Liver (tissue), 9 donors: ENCODE results near the gene ACVR2B. TPM values are rescaled to one million over a fixed set of nuclear protein-coding genes. Genes with fewer than 3 reads are reported as not detected.

Experiments used
- DNase-seq: peaks from one replicate; pipeline ENCODE4 v3.0.0-alpha.2; 2017; ENCODE audit warnings: low spot score
- H3K27ac ChIP-seq, 2 donors: one replicate each; pipeline ENCODE4 v1.7.0; 2013; ENCODE audit warnings: inconsistent platforms in 2 of 2, low read length in 2 of 2, control low read depth in 1 of 2, low read depth in 1 of 2, mild to moderate bottlenecking in 1 of 2
- H3K27me3 ChIP-seq, 4 donors: one replicate each; pipeline versions ENCODE4 v1.6.1 to v1.7.0; 2013; ENCODE audit warnings: low read length in 3 of 4, inconsistent platforms in 1 of 4, mild to moderate bottlenecking in 1 of 4, moderate library complexity in 1 of 4; ENCODE audit not compliant: control insufficient read depth in 4 of 4, insufficient read depth in 4 of 4
- H3K36me3 ChIP-seq, 4 donors: one replicate each; pipeline versions ENCODE4 v1.6.1 to v1.7.0; 2013; ENCODE audit warnings: low read length in 3 of 4, mild to moderate bottlenecking in 3 of 4, low read depth in 1 of 4, moderate library complexity in 1 of 4; ENCODE audit not compliant: control insufficient read depth in 4 of 4, insufficient read depth in 3 of 4
- H3K4me1 ChIP-seq, 4 donors: one replicate each; pipeline versions ENCODE4 v1.6.1 to v1.7.0; 2013; ENCODE audit warnings: low read length in 3 of 4, mild to moderate bottlenecking in 3 of 4, moderate library complexity in 1 of 4; ENCODE audit not compliant: control insufficient read depth in 4 of 4, insufficient read depth in 4 of 4
- H3K4me3 ChIP-seq, 3 donors: one replicate each; pipeline versions ENCODE4 v1.6.1 to v1.7.0; 2013; ENCODE audit warnings: low read length in 3 of 3, control low read depth in 1 of 3, low read depth in 1 of 3, mild to moderate bottlenecking in 1 of 3
- H3K9ac ChIP-seq, 2 donors: one replicate each; pipeline ENCODE4 v1.7.0; 2013; ENCODE audit warnings: low read length in 2 of 2, mild to moderate bottlenecking in 2 of 2, moderate library complexity in 2 of 2, control low read depth in 1 of 2, low read depth in 1 of 2
- H3K9me3 ChIP-seq, 4 donors: one replicate each; pipeline versions ENCODE4 v1.6.1 to v1.7.0; 2013; ENCODE audit warnings: low read length in 3 of 4; ENCODE audit not compliant: control insufficient read depth in 4 of 4
- EGR1 ChIP-seq, 2 donors: IDR thresholded peaks; 2 replicates each; pipeline ENCODE4 v1.6.1; 2016 to 2018; ENCODE audit warnings: antibody characterized with exemption in 2 of 2, low read depth in 2 of 2
- FOXA1 ChIP-seq: IDR thresholded peaks from 2 replicates; pipeline ENCODE4 v1.6.1; 2016; ENCODE audit warnings: antibody characterized with exemption
- GABPA ChIP-seq, 2 donors: IDR thresholded peaks in 1 of 2; conservative IDR thresholded peaks in 1 of 2; 2 replicates each; pipeline ENCODE4 v1.6.1; 2016; ENCODE audit warnings: antibody characterized with exemption in 2 of 2, mild to moderate bottlenecking in 1 of 2, moderate library complexity in 1 of 2
- HNF4A ChIP-seq, 2 donors: conservative IDR thresholded peaks; 2 replicates each; pipeline ENCODE4 v1.6.1; 2016; ENCODE audit warnings: antibody characterized with exemption in 2 of 2, mild to moderate bottlenecking in 2 of 2
- HNF4G ChIP-seq: IDR thresholded peaks from 2 replicates; pipeline ENCODE4 v1.6.1; 2016; ENCODE audit warnings: antibody characterized with exemption
- JUND ChIP-seq, 2 donors: IDR thresholded peaks; 2 replicates each; pipeline ENCODE4 v1.6.1; 2016; ENCODE audit warnings: antibody characterized with exemption in 2 of 2
- NR2F2 ChIP-seq: IDR thresholded peaks from 2 replicates; pipeline ENCODE4 v1.6.1; 2016; ENCODE audit warnings: antibody characterized with exemption
- RAD21 ChIP-seq, 2 donors: IDR thresholded peaks; 2 replicates each; pipeline ENCODE4 v1.6.1; 2016; ENCODE audit warnings: antibody characterized with exemption in 2 of 2, mild to moderate bottlenecking in 2 of 2
- RXRA ChIP-seq, 2 donors: IDR thresholded peaks; 2 replicates each; pipeline ENCODE4 v1.6.1; 2017 to 2018; ENCODE audit warnings: antibody characterized with exemption in 2 of 2, mild to moderate bottlenecking in 1 of 2
- SP1 ChIP-seq: IDR thresholded peaks from 2 replicates; pipeline ENCODE4 v1.6.1; 2018; ENCODE audit warnings: antibody characterized with exemption, mild to moderate bottlenecking
- TAF1 ChIP-seq: conservative IDR thresholded peaks from 2 replicates; pipeline ENCODE4 v1.6.1; 2016; ENCODE audit warnings: antibody characterized with exemption, mild to moderate bottlenecking
- YY1 ChIP-seq: IDR thresholded peaks from 2 replicates; pipeline ENCODE4 v1.6.1; 2016; ENCODE audit warnings: antibody characterized with exemption, mild to moderate bottlenecking
- WGBS: extraction: QIAGEN DNeasy Blood & Tissue Kit; methylation state at CpG from one replicate; pipeline ENCODE4 v1.1.7; 2013; 5-methylcytosine and 5-hydroxymethylcytosine counted together
- polyA plus RNA-seq, 2 donors: library from polyadenylated mRNA; stranded (reverse) in 1 of 2; unstranded in 1 of 2; fragments of 200-250 nt in 1 of 2; fragments of >200 nt in 1 of 2; fragmentation: Nextera tagmentation in 1 of 2; extraction: Ambion mirVana in 1 of 2; gene quantifications; one replicate each; pipeline versions ENCODE4 v1.2.1 to v1.2.3, GENCODE V29; 2013 to 2015
- total RNA-seq, 2 donors: library from RNA; depleted of rRNA; stranded (reverse); fragments of >200 nt; gene quantifications; one replicate each; pipeline ENCODE4 v1.2.3, GENCODE V29; 2014
- TF ChIP-seq, protein P1 (sequence below): fragments of 150-350 bp; IDR thresholded peaks from 2 replicates; pipeline ENCODE4 v1.5.1; 2017; ENCODE audit warnings: improper control_type of control experiment, low read depth, low read length; ENCODE audit not compliant: missing input control
- TF ChIP-seq, protein P2 (sequence below): IDR thresholded peaks from 2 replicates; pipeline ENCODE4 v1.6.1; 2016; ENCODE audit warnings: antibody characterized with exemption
- TF ChIP-seq, protein P3 (sequence below): IDR thresholded peaks from 2 replicates; pipeline ENCODE4 v1.6.1; 2016; ENCODE audit warnings: antibody characterized with exemption
- TF ChIP-seq, protein P4 (sequence below): IDR thresholded peaks from 2 replicates; pipeline ENCODE4 v1.6.1; 2016; ENCODE audit warnings: antibody characterized with exemption, mild to moderate bottlenecking
- TF ChIP-seq, protein P5 (sequence below): IDR thresholded peaks from 2 replicates; pipeline ENCODE4 v1.6.1; 2016; ENCODE audit warnings: antibody characterized with exemption
- donor health status: healthy.
- donor health status: healthy.
- donor health status: healthy.
- donor health status: healthy.
- donor health status: healthy.

ACVR2B gene
- total and polyA plus RNA-seq, 4 donors, result 1.2 to 7.4 (median 4.7) TPM

DNA sequence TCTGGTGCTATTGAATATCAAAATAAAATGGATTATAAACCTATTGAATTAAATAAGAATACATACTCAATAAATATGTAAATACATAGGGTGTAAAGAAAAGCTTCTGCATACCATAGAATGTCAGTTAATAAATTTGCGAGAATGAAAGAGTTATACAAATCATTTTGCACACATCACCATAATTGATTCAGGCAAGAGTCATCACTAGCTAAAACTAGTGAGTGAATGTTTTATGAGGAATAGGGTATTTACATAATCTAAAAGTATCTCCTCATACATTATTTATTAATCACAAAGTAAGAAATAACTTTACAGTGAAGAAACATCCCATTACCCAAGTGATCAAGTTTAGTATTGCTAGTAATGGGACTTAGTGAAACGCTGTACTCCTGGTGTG lies 56.0 kb downstream of the ACVR2B start:
- no peak for TF ChIP-seq RAD21 (IDR thresholded peaks at IDR 0.05)
- TF ChIP-seq TAF1, result no peak
- TF ChIP-seq GABPA (IDR thresholded peaks at IDR 0.05 in 1 of 2, conservative IDR thresholded peaks at IDR 0.05 in 1 of 2), result no peak
- TF ChIP-seq, protein P1, sequence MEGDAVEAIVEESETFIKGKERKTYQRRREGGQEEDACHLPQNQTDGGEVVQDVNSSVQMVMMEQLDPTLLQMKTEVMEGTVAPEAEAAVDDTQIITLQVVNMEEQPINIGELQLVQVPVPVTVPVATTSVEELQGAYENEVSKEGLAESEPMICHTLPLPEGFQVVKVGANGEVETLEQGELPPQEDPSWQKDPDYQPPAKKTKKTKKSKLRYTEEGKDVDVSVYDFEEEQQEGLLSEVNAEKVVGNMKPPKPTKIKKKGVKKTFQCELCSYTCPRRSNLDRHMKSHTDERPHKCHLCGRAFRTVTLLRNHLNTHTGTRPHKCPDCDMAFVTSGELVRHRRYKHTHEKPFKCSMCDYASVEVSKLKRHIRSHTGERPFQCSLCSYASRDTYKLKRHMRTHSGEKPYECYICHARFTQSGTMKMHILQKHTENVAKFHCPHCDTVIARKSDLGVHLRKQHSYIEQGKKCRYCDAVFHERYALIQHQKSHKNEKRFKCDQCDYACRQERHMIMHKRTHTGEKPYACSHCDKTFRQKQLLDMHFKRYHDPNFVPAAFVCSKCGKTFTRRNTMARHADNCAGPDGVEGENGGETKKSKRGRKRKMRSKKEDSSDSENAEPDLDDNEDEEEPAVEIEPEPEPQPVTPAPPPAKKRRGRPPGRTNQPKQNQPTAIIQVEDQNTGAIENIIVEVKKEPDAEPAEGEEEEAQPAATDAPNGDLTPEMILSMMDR, result no peak
- TF ChIP-seq JUND (IDR thresholded peaks at IDR 0.05), result no peak
- no peak for TF ChIP-seq NR2F2
- no peak for TF ChIP-seq YY1
- no peak for TF ChIP-seq HNF4A (conservative IDR thresholded peaks at IDR 0.05)
- TF ChIP-seq FOXA1, result no peak
- no peak for DNase-seq
- no peaks in the 10 kb centered on the region for H3K27me3 ChIP-seq
- 97% methylated on average over 2 of the region's 2 CpGs for WGBS
- H3K4me1 ChIP-seq, result no peaks in the 10 kb centered on the region
- H3K9me3 ChIP-seq, result no peaks in the 10 kb centered on the region
- H3K4me3 ChIP-seq, result no peak overlapping the region
- H3K36me3 ChIP-seq, result peaks cover 0 to 13% (median 3%) of the 10 kb centered on the region in 4 donors
- no peak overlapping the region for H3K27ac ChIP-seq
- no peak overlapping the region for H3K9ac ChIP-seq

DNA sequence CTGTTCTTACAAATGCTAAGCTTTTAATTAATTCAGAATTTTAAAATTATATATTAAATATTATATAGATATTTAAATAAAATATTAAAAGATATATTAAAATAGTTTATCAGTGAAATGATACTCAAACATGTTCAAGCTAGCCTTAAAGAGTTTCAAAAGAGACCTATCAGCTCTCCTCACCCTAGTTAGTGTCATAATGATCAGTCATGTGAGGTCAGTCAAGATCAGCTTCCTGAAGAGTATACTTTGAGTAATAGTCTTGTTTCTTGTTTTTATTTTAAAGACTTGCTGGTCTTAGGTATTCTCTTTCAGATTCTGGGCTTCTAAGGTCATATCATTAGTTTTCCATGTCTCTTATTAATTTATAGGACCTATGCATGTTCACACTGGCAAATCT lies 56.9 kb downstream of the ACVR2B start:
- TF ChIP-seq HNF4G, result no peak
- TF ChIP-seq, protein P2, sequence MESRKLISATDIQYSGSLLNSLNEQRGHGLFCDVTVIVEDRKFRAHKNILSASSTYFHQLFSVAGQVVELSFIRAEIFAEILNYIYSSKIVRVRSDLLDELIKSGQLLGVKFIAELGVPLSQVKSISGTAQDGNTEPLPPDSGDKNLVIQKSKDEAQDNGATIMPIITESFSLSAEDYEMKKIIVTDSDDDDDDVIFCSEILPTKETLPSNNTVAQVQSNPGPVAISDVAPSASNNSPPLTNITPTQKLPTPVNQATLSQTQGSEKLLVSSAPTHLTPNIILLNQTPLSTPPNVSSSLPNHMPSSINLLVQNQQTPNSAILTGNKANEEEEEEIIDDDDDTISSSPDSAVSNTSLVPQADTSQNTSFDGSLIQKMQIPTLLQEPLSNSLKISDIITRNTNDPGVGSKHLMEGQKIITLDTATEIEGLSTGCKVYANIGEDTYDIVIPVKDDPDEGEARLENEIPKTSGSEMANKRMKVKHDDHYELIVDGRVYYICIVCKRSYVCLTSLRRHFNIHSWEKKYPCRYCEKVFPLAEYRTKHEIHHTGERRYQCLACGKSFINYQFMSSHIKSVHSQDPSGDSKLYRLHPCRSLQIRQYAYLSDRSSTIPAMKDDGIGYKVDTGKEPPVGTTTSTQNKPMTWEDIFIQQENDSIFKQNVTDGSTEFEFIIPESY, result no peak
- TF ChIP-seq RAD21 (IDR thresholded peaks at IDR 0.05), result no peak
- no peak for TF ChIP-seq SP1
- TF ChIP-seq TAF1, result no peak
- TF ChIP-seq, protein P1, result no peak
- no peak for TF ChIP-seq JUND (IDR thresholded peaks at IDR 0.05)
- TF ChIP-seq, protein P3, sequence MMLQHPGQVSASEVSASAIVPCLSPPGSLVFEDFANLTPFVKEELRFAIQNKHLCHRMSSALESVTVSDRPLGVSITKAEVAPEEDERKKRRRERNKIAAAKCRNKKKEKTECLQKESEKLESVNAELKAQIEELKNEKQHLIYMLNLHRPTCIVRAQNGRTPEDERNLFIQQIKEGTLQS, result no peak
- TF ChIP-seq NR2F2, result no peak
- TF ChIP-seq, protein P4, sequence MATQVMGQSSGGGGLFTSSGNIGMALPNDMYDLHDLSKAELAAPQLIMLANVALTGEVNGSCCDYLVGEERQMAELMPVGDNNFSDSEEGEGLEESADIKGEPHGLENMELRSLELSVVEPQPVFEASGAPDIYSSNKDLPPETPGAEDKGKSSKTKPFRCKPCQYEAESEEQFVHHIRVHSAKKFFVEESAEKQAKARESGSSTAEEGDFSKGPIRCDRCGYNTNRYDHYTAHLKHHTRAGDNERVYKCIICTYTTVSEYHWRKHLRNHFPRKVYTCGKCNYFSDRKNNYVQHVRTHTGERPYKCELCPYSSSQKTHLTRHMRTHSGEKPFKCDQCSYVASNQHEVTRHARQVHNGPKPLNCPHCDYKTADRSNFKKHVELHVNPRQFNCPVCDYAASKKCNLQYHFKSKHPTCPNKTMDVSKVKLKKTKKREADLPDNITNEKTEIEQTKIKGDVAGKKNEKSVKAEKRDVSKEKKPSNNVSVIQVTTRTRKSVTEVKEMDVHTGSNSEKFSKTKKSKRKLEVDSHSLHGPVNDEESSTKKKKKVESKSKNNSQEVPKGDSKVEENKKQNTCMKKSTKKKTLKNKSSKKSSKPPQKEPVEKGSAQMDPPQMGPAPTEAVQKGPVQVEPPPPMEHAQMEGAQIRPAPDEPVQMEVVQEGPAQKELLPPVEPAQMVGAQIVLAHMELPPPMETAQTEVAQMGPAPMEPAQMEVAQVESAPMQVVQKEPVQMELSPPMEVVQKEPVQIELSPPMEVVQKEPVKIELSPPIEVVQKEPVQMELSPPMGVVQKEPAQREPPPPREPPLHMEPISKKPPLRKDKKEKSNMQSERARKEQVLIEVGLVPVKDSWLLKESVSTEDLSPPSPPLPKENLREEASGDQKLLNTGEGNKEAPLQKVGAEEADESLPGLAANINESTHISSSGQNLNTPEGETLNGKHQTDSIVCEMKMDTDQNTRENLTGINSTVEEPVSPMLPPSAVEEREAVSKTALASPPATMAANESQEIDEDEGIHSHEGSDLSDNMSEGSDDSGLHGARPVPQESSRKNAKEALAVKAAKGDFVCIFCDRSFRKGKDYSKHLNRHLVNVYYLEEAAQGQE, result no peak
- TF ChIP-seq EGR1 (IDR thresholded peaks at IDR 0.05; ENCODE audit: low read depth in 2 of 2), result no peak
- no peak for TF ChIP-seq YY1
- TF ChIP-seq RXRA (IDR thresholded peaks at IDR 0.05), result no peak
- TF ChIP-seq FOXA1, result no peak
- TF ChIP-seq, protein P5, sequence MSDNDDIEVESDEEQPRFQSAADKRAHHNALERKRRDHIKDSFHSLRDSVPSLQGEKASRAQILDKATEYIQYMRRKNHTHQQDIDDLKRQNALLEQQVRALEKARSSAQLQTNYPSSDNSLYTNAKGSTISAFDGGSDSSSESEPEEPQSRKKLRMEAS, result no peak
- no peak for TF ChIP-seq GABPA (IDR thresholded peaks at IDR 0.05 in 1 of 2, conservative IDR thresholded peaks at IDR 0.05 in 1 of 2)
- H3K27ac ChIP-seq, result no peak overlapping the region
- no peak for DNase-seq
- H3K4me3 ChIP-seq, result no peak overlapping the region
- H3K27me3 ChIP-seq, result no peaks in the 10 kb centered on the region
- H3K36me3 ChIP-seq, result peaks cover 0 to 13% (median 5%) of the 10 kb centered on the region in 4 donors
- H3K9ac ChIP-seq, result no peak overlapping the region
- H3K4me1 ChIP-seq, result no peaks in the 10 kb centered on the region
- H3K9me3 ChIP-seq, result no peaks in the 10 kb centered on the region
